ENCODE data around the gene KLC1. TPM values are rescaled to one million over a fixed set of nuclear protein-coding genes. Genes with fewer than 3 reads are reported as not detected.
"Not testable (repeated sequence)": the region's sequence is repeated elsewhere in the genome, so short reads cannot be mapped to it uniquely, and the experiment has no call there.

The KLC1 gene
- total RNA-seq = 161 and 169 TPM in 2 replicates

DNA sequence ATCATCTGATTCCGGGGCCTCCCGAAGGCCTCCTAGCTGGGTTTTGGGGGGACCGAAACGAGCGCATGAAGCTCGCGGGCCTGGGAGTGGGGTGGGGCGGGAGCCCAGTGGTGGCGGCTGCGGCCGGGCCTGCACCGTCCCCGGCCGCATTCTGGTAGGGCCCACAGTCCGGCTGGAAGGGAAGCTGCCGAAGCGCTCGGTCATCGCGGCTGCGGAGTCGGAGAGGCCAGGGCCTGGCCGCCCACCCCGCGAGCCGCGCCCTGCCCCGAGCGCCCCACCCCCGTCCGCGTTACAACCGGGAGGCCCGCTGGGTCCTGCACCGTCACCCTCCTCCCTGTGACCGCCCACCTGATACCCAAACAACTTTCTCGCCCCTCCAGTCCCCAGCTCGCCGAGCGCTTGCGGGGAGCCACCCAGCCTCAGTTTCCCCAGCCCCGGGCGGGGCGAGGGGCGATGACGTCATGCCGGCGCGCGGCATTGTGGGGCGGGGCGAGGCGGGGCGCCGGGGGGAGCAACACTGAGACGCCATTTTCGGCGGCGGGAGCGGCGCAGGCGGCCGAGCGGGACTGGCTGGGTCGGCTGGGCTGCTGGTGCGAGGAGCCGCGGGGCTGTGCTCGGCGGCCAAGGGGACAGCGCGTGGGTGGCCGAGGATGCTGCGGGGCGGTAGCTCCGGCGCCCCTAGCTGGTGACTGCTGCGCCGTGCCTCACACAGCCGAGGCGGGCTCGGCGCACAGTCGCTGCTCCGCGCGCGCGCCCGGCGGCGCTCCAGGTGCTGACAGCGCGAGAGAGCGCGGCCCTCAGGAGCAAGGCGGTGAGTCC is at the start of gene KLC1:
Gene KLC1 (plus strand): TSS at position 528 of the 819 bp plus-strand sequence. CDS start 25,354 bp downstream, outside the sequence.
- peak within 1 kb of the TSS; percentile 86 for H3K4me3 Mint-ChIP-seq (ENCODE audit: low read depth)
- intact Hi-C loops (cut with micrococcal nuclease) = loop anchor here (1.0 to 10.0 kb wide), 3 partner anchors 67 to 293 kb away; partner anchors contain the start of genes BAG5, COA8, XRCC3 and ZFYVE21

DNA sequence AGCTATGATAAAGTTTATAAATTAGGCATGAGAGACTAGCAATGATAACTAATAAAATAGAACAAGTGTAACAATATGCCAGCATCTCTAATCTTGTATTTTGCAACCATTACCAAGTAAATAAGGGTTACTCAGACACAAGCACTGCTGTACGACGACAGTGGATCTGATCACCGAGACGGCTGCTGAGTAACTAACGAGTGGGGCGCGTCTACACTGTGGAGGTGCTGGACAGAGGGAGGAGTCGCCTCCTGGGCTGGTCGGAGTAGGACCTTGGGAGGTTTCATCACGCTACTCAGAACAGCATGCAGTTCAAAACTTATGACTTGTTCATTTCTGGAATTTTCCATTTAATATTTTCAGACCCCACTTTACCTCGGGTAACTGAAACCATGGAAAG is 47.8 kb upstream of the KLC1 start:
- intact Hi-C loops (cut with micrococcal nuclease) = no loop called here
- Mint-ChIP-seq H3K27ac (no peak overlapping the region), H3K4me1 (ENCODE audit: low read depth) (no peaks in the 10 kb centered on the region), H3K4me3 (ENCODE audit: low read depth) (no peak overlapping the region), H3K27me3 (ENCODE audit: low read depth) (no peaks in the 10 kb centered on the region), H3K36me3 (ENCODE audit: low read depth) (peaks cover 8% of the 10 kb centered on the region), H3K9me3 (no peaks in the 10 kb centered on the region)
- DNase-seq (ENCODE audit: low spot score) = no peak

More for the DNA sequence above, at the start of gene KLC1:
- H3K9me3 Mint-ChIP-seq = no peaks in the 10 kb centered on the region
- peak within 1 kb of the TSS; percentile 86 for H3K27ac Mint-ChIP-seq
- H3K36me3 Mint-ChIP-seq (ENCODE audit: low read depth) = peaks cover 8% of the 10 kb centered on the region
- H3K27me3 Mint-ChIP-seq (ENCODE audit: low read depth) = no peaks in the 10 kb centered on the region
- DNase-seq (ENCODE audit: low spot score) = peak; percentile 78
- peaks cover 26% of the 10 kb centered on the region for H3K4me1 Mint-ChIP-seq (ENCODE audit: low read depth)

DNA sequence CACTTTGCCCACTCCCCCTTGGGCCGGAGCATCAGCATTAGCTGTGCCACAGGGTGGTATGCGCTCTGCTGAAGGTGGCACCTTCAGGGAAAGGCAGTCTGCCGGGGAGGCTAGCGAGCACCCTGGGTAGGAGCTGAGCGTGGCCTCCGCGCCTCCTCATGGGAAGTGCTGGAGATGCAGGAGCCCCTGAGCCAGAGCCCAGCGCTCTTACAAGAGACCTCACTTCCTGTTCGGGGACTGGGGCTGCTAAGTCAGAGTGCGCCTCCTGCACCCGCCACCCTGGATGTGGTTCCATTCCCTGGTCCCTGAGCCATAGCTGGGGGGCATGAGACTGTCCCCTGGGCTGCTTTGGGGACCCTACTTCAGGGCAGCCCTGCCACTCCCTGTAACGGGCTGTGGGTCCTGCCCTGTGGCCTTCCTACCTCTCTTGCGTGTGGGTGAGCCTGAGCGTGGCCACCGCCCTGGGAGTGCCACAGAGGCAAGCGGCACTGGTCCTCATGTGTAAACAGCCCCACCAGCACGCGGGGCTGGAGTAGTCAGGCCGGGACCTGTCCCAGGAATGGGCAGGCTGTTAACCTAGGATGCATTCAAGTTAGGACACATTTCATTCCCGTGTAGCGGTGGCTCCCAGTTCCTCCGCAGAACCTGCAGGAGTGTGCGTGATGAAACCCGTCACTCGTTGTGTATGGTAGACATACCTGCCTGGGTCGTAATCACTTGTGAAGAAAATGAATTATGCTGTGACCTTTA is 46.9 kb upstream of the KLC1 start:
- Mint-ChIP-seq H3K4me1 (ENCODE audit: low read depth) (no peaks in the 10 kb centered on the region), H3K9me3 (no peaks in the 10 kb centered on the region), H3K27me3 (ENCODE audit: low read depth) (no peaks in the 10 kb centered on the region), H3K36me3 (ENCODE audit: low read depth) (peaks cover 11% of the 10 kb centered on the region), H3K4me3 (ENCODE audit: low read depth) (no peak overlapping the region), H3K27ac (no peak overlapping the region)
- intact Hi-C loops (cut with micrococcal nuclease) = no loop called here
- no peak for DNase-seq (ENCODE audit: low spot score)

DNA sequence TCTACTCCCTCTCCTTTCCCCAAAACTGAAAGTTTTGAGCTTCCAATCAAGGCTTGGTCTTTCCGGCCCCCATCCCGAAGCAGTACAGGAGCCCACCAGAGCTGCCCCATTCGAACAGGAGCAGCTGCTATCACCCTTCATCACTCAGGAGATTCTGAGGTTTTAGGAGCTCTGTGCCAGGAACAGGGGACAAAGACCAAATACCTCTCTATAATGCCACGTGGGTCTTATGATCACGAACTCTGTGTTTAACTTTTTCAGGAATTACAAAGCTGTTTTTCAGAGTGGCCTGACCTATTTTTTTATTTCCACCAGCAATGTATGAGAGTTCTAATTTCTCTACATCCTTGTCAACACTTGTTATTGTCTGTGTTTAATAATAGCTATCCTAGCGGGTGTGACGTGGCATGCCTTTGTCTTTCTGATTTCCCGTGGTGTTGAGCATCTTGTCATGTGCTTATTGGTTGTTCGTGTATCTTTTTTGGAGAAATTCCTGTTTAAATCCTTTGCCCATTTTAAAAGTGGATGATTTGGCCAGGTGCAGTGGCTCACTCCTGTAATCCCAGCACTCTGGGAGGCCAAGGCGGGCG is 44.6 kb upstream of the KLC1 start:
- no peaks in the 10 kb centered on the region for H3K9me3 Mint-ChIP-seq
- no peaks in the 10 kb centered on the region for H3K4me1 Mint-ChIP-seq (ENCODE audit: low read depth)
- no peak overlapping the region for H3K4me3 Mint-ChIP-seq (ENCODE audit: low read depth)
- intact Hi-C loops (cut with micrococcal nuclease) = no loop called here
- H3K27me3 Mint-ChIP-seq (ENCODE audit: low read depth) = no peaks in the 10 kb centered on the region
- peaks cover 10% of the 10 kb centered on the region for H3K36me3 Mint-ChIP-seq (ENCODE audit: low read depth)
- H3K27ac Mint-ChIP-seq = no peak overlapping the region
- DNase-seq (ENCODE audit: low spot score) = no peak

DNA sequence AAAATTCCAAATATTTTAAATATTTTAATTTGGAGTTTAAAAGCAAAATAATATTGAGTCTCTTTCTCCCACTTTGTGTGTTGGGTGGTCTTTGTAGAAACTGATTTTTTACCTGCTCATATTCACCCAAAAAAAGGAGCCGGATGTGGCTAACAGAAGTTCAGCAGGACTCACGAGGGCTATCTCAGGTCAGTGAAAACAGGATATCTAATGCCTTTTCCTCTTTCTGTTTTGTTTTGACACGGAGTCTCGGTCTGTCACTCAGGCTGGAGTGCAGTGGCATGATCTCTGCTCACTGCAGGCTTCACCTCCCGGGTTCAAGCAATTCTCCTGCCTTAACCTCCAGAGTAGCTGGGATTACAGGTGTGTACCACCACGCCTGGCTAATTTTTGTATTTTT is 35.4 kb upstream of the KLC1 start:
- H3K4me3 Mint-ChIP-seq (ENCODE audit: low read depth) = no peak overlapping the region
- no peak overlapping the region for H3K27ac Mint-ChIP-seq
- intact Hi-C loops (cut with micrococcal nuclease) = no loop called here
- H3K4me1 Mint-ChIP-seq (ENCODE audit: low read depth) = no peaks in the 10 kb centered on the region
- DNase-seq (ENCODE audit: low spot score) = no peak
- H3K27me3 Mint-ChIP-seq (ENCODE audit: low read depth) = no peaks in the 10 kb centered on the region
- H3K9me3 Mint-ChIP-seq = no peaks in the 10 kb centered on the region
- H3K36me3 Mint-ChIP-seq (ENCODE audit: low read depth) = no peaks in the 10 kb centered on the region

- intact Hi-C loops (cut with micrococcal nuclease) = no loop called here
- H3K27ac Mint-ChIP-seq = no peak overlapping the region
- H3K4me1 Mint-ChIP-seq (ENCODE audit: low read depth) = no peaks in the 10 kb centered on the region
- no peaks in the 10 kb centered on the region for H3K9me3 Mint-ChIP-seq
- no peaks in the 10 kb centered on the region for H3K27me3 Mint-ChIP-seq (ENCODE audit: low read depth)
- H3K4me3 Mint-ChIP-seq (ENCODE audit: low read depth) = no peak overlapping the region
- DNase-seq (ENCODE audit: low spot score) = no peak
- no peaks in the 10 kb centered on the region for H3K36me3 Mint-ChIP-seq (ENCODE audit: low read depth)
Observed at GRCh38 chr14:103594265-103594664, 34.7 kb upstream of the KLC1 start.

DNA sequence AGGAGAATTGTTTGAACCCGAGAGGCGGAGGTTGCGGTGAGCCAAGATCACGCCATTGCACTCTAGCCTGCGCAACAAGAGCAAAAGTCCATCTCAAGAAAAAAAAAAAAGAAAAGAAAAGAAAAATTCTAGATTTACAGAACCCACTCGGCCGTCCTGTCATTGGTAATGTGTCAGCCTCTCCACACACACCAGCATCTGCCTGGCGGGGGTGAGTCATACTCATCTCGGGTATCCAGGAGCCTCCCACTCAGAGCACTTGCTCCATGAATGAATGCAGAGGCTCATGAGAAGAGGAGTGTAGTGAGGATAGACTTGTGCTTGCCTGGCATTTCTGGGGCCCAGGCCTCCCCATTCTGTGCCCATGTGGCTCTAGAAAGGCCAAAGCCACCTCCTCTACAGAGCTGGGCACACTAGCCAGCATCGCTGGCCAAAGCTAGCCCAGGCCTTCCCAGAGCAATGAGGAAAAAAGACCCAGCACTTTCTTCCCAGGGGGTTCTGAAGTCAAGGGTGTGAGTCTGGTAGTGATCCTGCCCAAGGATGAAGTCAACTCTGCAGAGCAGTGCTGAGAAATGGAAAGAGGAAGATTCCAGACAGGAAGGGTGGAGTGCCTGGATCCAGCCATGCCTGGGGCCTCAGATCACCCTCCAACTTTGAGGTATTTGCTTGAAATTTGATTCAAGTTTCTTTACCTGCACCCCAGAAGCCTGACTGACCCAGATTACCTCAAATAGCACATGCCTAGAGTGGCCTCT is 31.2 kb upstream of the KLC1 start:
- no peak for DNase-seq (ENCODE audit: low spot score)
- no peaks in the 10 kb centered on the region for H3K36me3 Mint-ChIP-seq (ENCODE audit: low read depth)
- no peaks in the 10 kb centered on the region for H3K9me3 Mint-ChIP-seq
- intact Hi-C loops (cut with micrococcal nuclease) = no loop called here
- H3K4me1 Mint-ChIP-seq (ENCODE audit: low read depth) = no peaks in the 10 kb centered on the region
- H3K4me3 Mint-ChIP-seq (ENCODE audit: low read depth) = no peak overlapping the region
- no peak overlapping the region for H3K27ac Mint-ChIP-seq
- H3K27me3 Mint-ChIP-seq (ENCODE audit: low read depth) = no peaks in the 10 kb centered on the region

DNA sequence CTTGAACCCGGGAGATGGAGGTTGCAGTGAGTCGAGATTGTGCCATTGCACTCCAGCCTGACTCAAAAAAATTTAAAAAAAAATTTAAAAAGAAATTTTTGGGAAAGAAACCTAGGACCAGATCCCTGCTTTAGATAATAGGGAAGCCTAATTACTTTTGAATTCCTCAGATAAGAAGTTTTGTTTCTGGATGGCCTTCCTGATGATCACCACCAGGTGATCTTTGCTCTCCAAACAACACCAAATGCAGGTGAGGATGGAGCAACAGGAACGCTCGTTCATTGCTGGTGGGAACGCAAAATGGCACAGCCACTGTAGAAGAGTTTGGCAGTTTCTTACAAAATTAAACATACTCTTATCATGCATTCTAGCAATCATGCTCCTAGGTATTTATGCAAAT is 28.5 kb upstream of the KLC1 start:
- intact Hi-C loops (cut with micrococcal nuclease) = no loop called here
- H3K36me3 Mint-ChIP-seq (ENCODE audit: low read depth) = no peaks in the 10 kb centered on the region
- H3K4me3 Mint-ChIP-seq (ENCODE audit: low read depth) = no peak overlapping the region
- H3K27me3 Mint-ChIP-seq (ENCODE audit: low read depth) = no peaks in the 10 kb centered on the region
- H3K27ac Mint-ChIP-seq = no peak overlapping the region
- H3K4me1 Mint-ChIP-seq (ENCODE audit: low read depth) = no peaks in the 10 kb centered on the region
- no peaks in the 10 kb centered on the region for H3K9me3 Mint-ChIP-seq
- no peak for DNase-seq (ENCODE audit: low spot score)

DNA sequence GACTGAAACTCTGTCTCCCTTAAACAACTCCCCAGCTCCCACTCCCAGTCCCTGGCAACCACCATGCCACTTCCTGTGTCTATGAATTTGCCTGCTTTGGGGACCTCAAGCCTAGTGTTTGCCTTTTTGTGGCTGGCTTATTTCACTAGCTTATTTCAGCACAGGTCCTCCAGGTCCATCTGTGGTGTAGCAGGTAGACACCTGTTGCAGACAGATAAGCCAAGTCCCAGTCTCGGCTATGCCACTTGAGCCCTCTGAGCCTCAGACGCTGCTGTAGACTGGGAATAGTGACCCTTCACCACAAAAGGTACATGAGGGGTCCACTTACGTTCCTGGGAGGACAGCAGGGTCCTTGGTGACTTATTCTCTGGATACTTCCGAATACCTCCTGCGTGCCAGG is 24.4 kb upstream of the KLC1 start:
- H3K4me1 Mint-ChIP-seq (ENCODE audit: low read depth) = peaks cover 16% of the 10 kb centered on the region
- H3K9me3 Mint-ChIP-seq = no peaks in the 10 kb centered on the region
- H3K36me3 Mint-ChIP-seq (ENCODE audit: low read depth) = no peaks in the 10 kb centered on the region
- peaks cover 21% of the 10 kb centered on the region for H3K27me3 Mint-ChIP-seq (ENCODE audit: low read depth)
- H3K4me3 Mint-ChIP-seq (ENCODE audit: low read depth) = no peak overlapping the region
- DNase-seq (ENCODE audit: low spot score) = no peak
- intact Hi-C loops (cut with micrococcal nuclease) = no loop called here
- no peak overlapping the region for H3K27ac Mint-ChIP-seq

DNA sequence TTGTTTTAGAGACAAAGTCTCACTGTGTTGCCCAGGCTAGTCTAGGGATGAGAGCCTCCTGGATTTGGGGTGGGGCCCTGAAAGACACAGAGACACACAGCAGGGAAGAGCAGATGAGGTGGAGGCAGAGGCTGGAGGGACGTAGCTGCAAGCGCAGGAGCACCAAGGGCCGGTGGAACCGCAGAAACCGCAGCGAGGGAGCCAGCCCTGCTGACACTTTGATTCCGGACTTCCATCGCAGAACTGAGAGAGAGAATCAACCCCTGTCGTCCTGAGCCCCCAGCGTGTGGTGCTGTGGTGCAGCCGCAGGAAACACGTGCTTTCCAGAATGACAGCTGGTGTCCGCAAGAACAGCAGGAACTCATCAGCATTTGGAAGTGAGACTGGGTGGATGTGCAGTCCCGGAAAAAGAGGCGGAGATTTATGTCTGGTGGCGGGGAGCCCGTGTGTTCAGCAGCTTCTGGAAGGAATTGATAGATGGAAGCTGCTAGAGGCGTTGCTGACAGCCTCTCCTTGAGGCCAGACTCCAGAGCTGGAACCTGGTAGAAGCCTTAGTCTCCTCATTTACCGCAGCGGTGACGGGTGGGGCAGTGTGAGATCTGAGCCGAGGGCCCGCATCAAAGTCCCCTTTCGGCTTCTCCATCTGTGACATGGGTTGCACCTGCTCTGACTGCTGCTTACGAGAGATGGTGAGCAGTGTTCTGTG is 21.9 kb upstream of the KLC1 start:
- Mint-ChIP-seq H3K9me3 (peaks cover 14% of the 10 kb centered on the region), H3K36me3 (ENCODE audit: low read depth) (no peaks in the 10 kb centered on the region), H3K4me3 (ENCODE audit: low read depth) (peak overlapping the region; percentile 70), H3K27me3 (ENCODE audit: low read depth) (peaks cover 21% of the 10 kb centered on the region), H3K4me1 (ENCODE audit: low read depth) (peaks cover 16% of the 10 kb centered on the region), H3K27ac (no peak overlapping the region)
- intact Hi-C loops (cut with micrococcal nuclease) = no loop called here
- peak; percentile 58 for DNase-seq (ENCODE audit: low spot score)

GRCh38 chr14:103607822-103608221 is 21.2 kb upstream of the KLC1 start:
- H3K36me3 Mint-ChIP-seq (ENCODE audit: low read depth) = no peaks in the 10 kb centered on the region
- peaks cover 21% of the 10 kb centered on the region for H3K27me3 Mint-ChIP-seq (ENCODE audit: low read depth)
- H3K27ac Mint-ChIP-seq = no peak overlapping the region
- H3K4me3 Mint-ChIP-seq (ENCODE audit: low read depth) = peak overlapping the region; percentile 70
- H3K9me3 Mint-ChIP-seq = peaks cover 14% of the 10 kb centered on the region
- no peak for DNase-seq (ENCODE audit: low spot score)
- peaks cover 16% of the 10 kb centered on the region for H3K4me1 Mint-ChIP-seq (ENCODE audit: low read depth)
- intact Hi-C loops (cut with micrococcal nuclease) = no loop called here

- Mint-ChIP-seq H3K9me3 (peaks cover 14% of the 10 kb centered on the region), H3K4me1 (ENCODE audit: low read depth) (peaks cover 16% of the 10 kb centered on the region), H3K27me3 (ENCODE audit: low read depth) (peaks cover 21% of the 10 kb centered on the region)
- H3K27ac Mint-ChIP-seq; intact Hi-C loops (cut with micrococcal nuclease); H3K36me3 Mint-ChIP-seq (ENCODE audit: low read depth); DNase-seq (ENCODE audit: low spot score); H3K4me3 Mint-ChIP-seq (ENCODE audit: low read depth): not testable (repeated sequence)
Observed at GRCh38 chr14:103609081-103609480, 19.9 kb upstream of the KLC1 start.
